Measurements from ENCODE around the gene DCAF6. TPM values are rescaled to one million over a fixed set of nuclear protein-coding genes. Genes with fewer than 3 reads are reported as not detected.

DCAF6 gene
- total RNA-seq, 1 donor from 2014 or later: 80.5 TPM

DNA sequence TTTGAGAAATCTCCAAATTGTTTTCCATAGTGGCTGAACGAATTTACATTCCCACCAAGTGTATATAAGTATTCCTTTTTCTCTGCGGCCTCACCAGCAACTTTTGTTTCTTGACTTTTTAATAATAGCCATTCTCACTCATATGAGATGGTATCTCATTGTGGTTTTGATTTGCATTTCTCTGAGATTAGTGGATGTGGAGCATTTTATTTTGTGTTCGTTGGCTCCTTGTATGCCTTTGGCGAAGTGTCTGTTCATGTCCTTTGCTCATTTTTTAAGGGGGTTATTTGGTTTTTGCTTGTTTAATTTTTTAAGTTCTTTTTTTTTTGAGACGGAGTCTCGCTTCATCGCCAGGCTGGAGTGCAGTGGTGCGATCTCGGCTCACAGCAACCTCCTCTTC is 45.5 kb downstream of the DCAF6 start:
- intact Hi-C loops (cut with DNase I): no loop called here
- Histone ChIP-seq H3K27ac (no peak overlapping the region), H3K36me3 (peaks cover 0 to 5% of the 10 kb centered on the region in 2 donors), H3K27me3 (no peaks in the 10 kb centered on the region), H3K9me3 (no peaks in the 10 kb centered on the region), H3K4me1 (no peaks in the 10 kb centered on the region), H3K4me3 (no peak overlapping the region)
- no peak for TF ChIP-seq POLR2AphosphoS5 (IDR thresholded peaks at IDR 0.05; ENCODE audit: insufficient read depth in 1 of 2, low read depth in 1 of 2)
- no peak for TF ChIP-seq POLR2A (IDR thresholded peaks at IDR 0.05)
- TF ChIP-seq, protein P1, sequence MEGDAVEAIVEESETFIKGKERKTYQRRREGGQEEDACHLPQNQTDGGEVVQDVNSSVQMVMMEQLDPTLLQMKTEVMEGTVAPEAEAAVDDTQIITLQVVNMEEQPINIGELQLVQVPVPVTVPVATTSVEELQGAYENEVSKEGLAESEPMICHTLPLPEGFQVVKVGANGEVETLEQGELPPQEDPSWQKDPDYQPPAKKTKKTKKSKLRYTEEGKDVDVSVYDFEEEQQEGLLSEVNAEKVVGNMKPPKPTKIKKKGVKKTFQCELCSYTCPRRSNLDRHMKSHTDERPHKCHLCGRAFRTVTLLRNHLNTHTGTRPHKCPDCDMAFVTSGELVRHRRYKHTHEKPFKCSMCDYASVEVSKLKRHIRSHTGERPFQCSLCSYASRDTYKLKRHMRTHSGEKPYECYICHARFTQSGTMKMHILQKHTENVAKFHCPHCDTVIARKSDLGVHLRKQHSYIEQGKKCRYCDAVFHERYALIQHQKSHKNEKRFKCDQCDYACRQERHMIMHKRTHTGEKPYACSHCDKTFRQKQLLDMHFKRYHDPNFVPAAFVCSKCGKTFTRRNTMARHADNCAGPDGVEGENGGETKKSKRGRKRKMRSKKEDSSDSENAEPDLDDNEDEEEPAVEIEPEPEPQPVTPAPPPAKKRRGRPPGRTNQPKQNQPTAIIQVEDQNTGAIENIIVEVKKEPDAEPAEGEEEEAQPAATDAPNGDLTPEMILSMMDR (IDR thresholded peaks at IDR 0.05): no peak
- DNase-seq (ENCODE audit: extremely low spot score in 2 of 2): no peak

GRCh38 chr1:167983797-167984420 is 47.4 kb downstream of the DCAF6 start:
- no peaks in the 10 kb centered on the region for H3K9me3 ChIP-seq
- H3K4me1 ChIP-seq: no peaks in the 10 kb centered on the region
- intact Hi-C loops (cut with DNase I): no loop called here
- H3K36me3 ChIP-seq: no peaks in the 10 kb centered on the region
- H3K27ac ChIP-seq: no peak overlapping the region
- TF ChIP-seq, protein P1 (IDR thresholded peaks at IDR 0.05): no peak
- no peak for TF ChIP-seq POLR2AphosphoS5 (IDR thresholded peaks at IDR 0.05; ENCODE audit: insufficient read depth in 1 of 2, low read depth in 1 of 2)
- no peak for TF ChIP-seq POLR2A (IDR thresholded peaks at IDR 0.05)
- no peak for DNase-seq (ENCODE audit: extremely low spot score in 2 of 2)
- H3K4me3 ChIP-seq: no peak overlapping the region
- no peaks in the 10 kb centered on the region for H3K27me3 ChIP-seq

DNA sequence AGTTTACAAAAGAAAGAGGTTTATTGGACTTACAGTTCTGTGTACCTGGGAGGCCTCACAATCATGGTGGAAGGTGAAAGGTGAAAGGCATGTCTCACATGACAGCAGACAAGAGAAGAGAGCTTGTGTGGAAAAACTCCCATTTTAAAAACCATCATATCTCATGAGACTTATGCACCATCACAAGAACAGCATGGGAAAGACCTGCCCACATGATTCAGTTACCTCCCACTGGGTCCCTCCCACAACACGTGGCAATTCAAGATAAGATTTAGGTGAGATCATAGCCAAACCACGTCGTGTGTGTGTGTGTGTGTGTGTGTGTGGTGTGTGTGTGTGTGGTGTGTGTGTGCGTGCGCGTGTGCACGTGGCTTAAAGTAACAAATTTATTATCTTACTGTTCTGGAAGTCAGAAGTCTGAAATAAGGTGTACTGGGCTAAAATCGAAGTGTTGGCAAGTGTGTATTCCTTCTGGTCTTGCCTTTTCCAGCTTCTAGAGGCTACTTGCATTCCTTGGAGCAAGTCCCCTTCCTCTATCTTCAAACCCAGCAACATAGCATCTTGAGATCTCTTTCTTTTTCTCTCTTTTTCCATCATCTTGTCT is 48.5 kb downstream of the DCAF6 start:
- intact Hi-C loops (cut with DNase I): no loop called here
- Histone ChIP-seq H3K4me3 (no peak overlapping the region), H3K27ac (no peak overlapping the region), H3K27me3 (no peaks in the 10 kb centered on the region), H3K9me3 (no peaks in the 10 kb centered on the region), H3K36me3 (no peaks in the 10 kb centered on the region), H3K4me1 (no peaks in the 10 kb centered on the region)
- TF ChIP-seq, protein P1 (IDR thresholded peaks at IDR 0.05): no peak
- no peak for TF ChIP-seq POLR2AphosphoS5 (IDR thresholded peaks at IDR 0.05; ENCODE audit: insufficient read depth in 1 of 2, low read depth in 1 of 2)
- DNase-seq (ENCODE audit: extremely low spot score in 2 of 2): no peak

DNA sequence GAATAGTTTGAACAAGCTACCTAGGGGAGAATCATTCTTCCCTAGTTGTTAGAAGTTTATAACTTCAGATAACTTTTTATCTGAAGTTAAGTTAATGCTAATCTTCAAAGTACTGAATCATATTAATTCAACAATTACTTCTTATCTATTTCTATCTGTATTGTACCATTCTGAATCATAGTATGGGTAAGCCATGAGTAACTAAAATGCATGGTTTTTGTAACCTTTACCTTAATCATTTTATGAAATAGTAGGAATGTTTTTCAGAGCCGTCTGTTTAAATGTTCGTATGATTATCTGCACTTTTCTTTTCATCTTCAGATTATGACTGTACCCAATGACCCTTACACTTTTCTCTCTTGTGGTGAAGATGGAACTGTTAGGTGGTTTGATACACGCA is 50.7 kb downstream of the DCAF6 start:
- H3K27ac ChIP-seq: no peak overlapping the region

More for the DNA sequence above, 50.7 kb downstream of the DCAF6 start:
- no peaks in the 10 kb centered on the region for H3K4me1 ChIP-seq
- TF ChIP-seq POLR2AphosphoS5 (IDR thresholded peaks at IDR 0.05; ENCODE audit: insufficient read depth in 1 of 2, low read depth in 1 of 2) (no peak), POLR2A (IDR thresholded peaks at IDR 0.05) (no peak)
- TF ChIP-seq, protein P1 (IDR thresholded peaks at IDR 0.05): no peak
- no peak for DNase-seq (ENCODE audit: extremely low spot score in 2 of 2)
- no peak overlapping the region for H3K4me3 ChIP-seq
- no peaks in the 10 kb centered on the region for H3K27me3 ChIP-seq
- intact Hi-C loops (cut with DNase I): no loop called here
- H3K9me3 ChIP-seq: no peaks in the 10 kb centered on the region
- peaks cover 0 to 7% of the 10 kb centered on the region in 2 donors for H3K36me3 ChIP-seq

All from vagina (tissue), 2 donors.